Esophagus squamous epithelium (tissue), 5 donors: Measurements from ENCODE around the gene SLC22A3. TPM values are rescaled to one million over a fixed set of nuclear protein-coding genes. Genes with fewer than 3 reads are reported as not detected.
A peak's percentile ranks its signal among the peaks of the same experiment; 100 is the strongest.
"Not testable (repeated sequence)": the region's sequence is repeated elsewhere in the genome, so short reads cannot be mapped to it uniquely, and the experiment has no call there.

Experiments used
- DNase-seq: peaks from one replicate; lab custom pipeline; 2025; lab: John Stamatoyannopoulos, UW
- H3K27ac ChIP-seq, 4 donors: fragments of 200-600 bp; sonication (generic); one replicate each; pipeline ENCODE4 v1.5.1; 2016 to 2019; ENCODE audit warnings: mild to moderate bottlenecking in 1 of 4
- H3K27me3 ChIP-seq, 4 donors: fragments of 200-600 bp; sonication (generic); 1 replicate in 3 of 4; 2 replicates in 1 of 4; pipeline versions ENCODE4 v1.5.1 to v1.6.0; 2017 to 2021; ENCODE audit warnings: antibody characterized with exemption in 1 of 4
- H3K36me3 ChIP-seq, 3 donors: fragments of 200-600 bp; sonication (generic); one replicate each; pipeline ENCODE4 v1.5.1; 2016 to 2019
- H3K4me1 ChIP-seq, 3 donors: fragments of 200-600 bp; sonication (generic); one replicate each; pipeline ENCODE4 v1.5.1; 2017 to 2019
- H3K4me3 ChIP-seq, 4 donors: fragments of 200-600 bp; sonication (generic); 1 replicate in 3 of 4; 2 replicates in 1 of 4; pipeline ENCODE4 v1.5.1; 2016 to 2019; ENCODE audit warnings: mild to moderate bottlenecking in 2 of 4, moderate library complexity in 1 of 4
- H3K9me3 ChIP-seq, 3 donors: fragments of 200-600 bp; sonication (generic); one replicate each; pipeline ENCODE4 v1.5.1; 2016 to 2019
- POLR2A ChIP-seq, 4 donors: fragments of 450-650 bp; IDR thresholded peaks; one replicate each; pipeline ENCODE4 v1.6.1; 2017; ENCODE audit warnings: antibody characterized with exemption in 4 of 4, mild to moderate bottlenecking in 4 of 4, moderate library complexity in 3 of 4
- WGBS, 2 donors: methylation state at CpG; one replicate each; pipeline ENCODE4 v1.1.5; 2018; 5-methylcytosine and 5-hydroxymethylcytosine counted together
- intact Hi-C: fragments of 100-400 bp; cut with DNase I; formaldehyde crosslinking; loops from one replicate; pipeline ENCODE4 v1.15.0; 2022
- total RNA-seq, 4 donors: library from RNA; depleted of rRNA; stranded (reverse); fragments of >200 nt; gene quantifications; one replicate each; pipeline ENCODE4 v1.1.0, GENCODE V29; 2016
- TF ChIP-seq, protein P1 (sequence below), 6 experiments: fragments of 450-650 bp in 4 of 6; fragments of 200-600 bp in 2 of 6; sonication (generic) in 2 of 6; IDR thresholded peaks; one replicate each; pipeline ENCODE4 v1.5.1; 2016 to 2019; ENCODE audit warnings: antibody characterized with exemption in 6 of 6, mild to moderate bottlenecking in 4 of 6, moderate library complexity in 4 of 6
- donor health status: DM: yes; HTN: yes; CAD: no.

SLC22A3 gene
- total RNA-seq, 4 donors from 2014 or later = 5.5 to 14.2 (median 12.0) TPM

DNA sequence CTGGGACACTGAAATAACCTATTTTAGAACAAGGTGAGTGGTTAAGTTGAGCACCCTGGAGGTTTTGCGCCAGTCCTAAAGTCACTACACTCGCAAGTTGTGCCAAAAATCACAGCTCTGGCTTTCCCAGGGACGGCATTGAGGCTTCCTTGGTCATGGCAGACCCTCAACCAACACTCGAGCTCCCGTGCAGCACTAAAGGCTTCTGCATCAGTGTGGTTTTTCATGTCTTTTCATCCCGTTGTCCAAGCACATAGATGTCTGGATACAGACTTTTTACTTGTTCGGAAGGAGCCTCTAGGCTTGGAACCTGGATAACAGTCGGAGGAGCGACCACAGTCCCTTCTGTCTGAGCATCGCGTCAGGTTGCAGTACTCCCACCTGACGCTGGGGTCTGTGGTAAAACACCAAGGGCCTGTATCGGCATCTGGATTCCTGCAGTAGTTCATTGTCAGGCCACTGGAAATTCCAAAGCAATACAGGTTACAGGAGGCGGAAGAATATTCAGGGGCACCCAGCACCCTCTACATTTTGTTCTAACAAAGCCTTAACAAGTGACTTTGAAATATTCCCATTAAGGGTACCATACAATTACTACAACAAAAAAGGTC, 119.2 kb downstream of the SLC22A3 start:
- intact Hi-C loops, H3K27ac ChIP-seq, H3K36me3 ChIP-seq, H3K4me3 ChIP-seq, H3K4me1 ChIP-seq, H3K27me3 ChIP-seq, DNase-seq, H3K9me3 ChIP-seq: not testable (repeated sequence)
- WGBS, 2 donors = 83 to 85% methylated on average over 14 of the region's 14 CpGs
- TF ChIP-seq, protein P1, sequence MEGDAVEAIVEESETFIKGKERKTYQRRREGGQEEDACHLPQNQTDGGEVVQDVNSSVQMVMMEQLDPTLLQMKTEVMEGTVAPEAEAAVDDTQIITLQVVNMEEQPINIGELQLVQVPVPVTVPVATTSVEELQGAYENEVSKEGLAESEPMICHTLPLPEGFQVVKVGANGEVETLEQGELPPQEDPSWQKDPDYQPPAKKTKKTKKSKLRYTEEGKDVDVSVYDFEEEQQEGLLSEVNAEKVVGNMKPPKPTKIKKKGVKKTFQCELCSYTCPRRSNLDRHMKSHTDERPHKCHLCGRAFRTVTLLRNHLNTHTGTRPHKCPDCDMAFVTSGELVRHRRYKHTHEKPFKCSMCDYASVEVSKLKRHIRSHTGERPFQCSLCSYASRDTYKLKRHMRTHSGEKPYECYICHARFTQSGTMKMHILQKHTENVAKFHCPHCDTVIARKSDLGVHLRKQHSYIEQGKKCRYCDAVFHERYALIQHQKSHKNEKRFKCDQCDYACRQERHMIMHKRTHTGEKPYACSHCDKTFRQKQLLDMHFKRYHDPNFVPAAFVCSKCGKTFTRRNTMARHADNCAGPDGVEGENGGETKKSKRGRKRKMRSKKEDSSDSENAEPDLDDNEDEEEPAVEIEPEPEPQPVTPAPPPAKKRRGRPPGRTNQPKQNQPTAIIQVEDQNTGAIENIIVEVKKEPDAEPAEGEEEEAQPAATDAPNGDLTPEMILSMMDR (IDR thresholded peaks at IDR 0.05) = peak in 1 of 6 experiments; percentile 6

DNA sequence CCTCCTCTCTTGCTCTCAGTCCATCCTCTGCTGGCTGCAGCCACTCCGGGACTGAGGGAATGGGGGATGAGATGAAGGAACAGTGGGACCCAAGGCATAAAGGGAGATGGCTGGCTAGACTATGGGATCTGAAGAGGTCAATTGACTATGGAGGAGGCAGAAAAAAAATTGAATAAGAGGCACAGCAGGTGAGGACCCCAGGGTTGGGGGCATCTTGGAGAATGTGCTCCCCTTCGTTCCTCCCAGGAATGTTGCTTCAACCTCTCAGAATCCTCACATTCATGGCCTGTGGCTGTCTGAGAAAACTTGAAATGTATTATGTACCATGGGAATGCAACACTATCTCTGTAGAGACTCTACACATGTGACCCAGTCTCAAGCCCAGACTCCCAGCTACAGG, 121.0 kb downstream of the SLC22A3 start:
- TF ChIP-seq POLR2A (IDR thresholded peaks at IDR 0.05) = no peak
- TF ChIP-seq, protein P1 (IDR thresholded peaks at IDR 0.05) = no peak
- 25 to 41% methylated on average over 2 of the region's 2 CpGs for WGBS, 2 donors
- no peaks in the 10 kb centered on the region for H3K9me3 ChIP-seq
- H3K27me3 ChIP-seq = no peaks in the 10 kb centered on the region
- H3K36me3 ChIP-seq = no peaks in the 10 kb centered on the region
- no peak overlapping the region for H3K4me3 ChIP-seq
- intact Hi-C loops = no loop called here
- H3K4me1 ChIP-seq = no peaks in the 10 kb centered on the region
- H3K27ac ChIP-seq = no peak overlapping the region
- DNase-seq = no peak

DNA sequence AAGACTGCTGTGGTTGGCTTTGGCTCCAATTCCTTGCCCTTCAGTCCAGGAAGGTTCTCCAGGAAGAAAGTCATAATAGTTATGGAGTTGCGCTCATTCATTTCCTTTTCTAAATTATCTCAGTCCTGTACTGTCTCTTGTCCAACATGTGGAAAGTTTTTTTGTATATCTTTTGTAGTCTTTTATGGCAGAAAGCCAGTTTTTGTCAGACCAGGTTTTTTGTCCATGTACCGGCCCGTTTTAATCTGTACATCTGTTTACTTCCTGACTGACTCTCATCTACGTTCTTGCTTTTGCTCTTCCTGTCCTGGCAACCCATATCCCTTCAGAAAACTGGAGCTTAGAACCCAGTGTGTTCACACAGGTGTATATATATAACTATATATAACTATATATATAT, 127.9 kb downstream of the SLC22A3 start:
- intact Hi-C loops, H3K9me3 ChIP-seq, H3K27me3 ChIP-seq, H3K4me3 ChIP-seq, H3K4me1 ChIP-seq, H3K36me3 ChIP-seq, DNase-seq, H3K27ac ChIP-seq: not testable (repeated sequence)
- WGBS, 2 donors = 36 to 45% methylated on average over 4 of the region's 4 CpGs

DNA sequence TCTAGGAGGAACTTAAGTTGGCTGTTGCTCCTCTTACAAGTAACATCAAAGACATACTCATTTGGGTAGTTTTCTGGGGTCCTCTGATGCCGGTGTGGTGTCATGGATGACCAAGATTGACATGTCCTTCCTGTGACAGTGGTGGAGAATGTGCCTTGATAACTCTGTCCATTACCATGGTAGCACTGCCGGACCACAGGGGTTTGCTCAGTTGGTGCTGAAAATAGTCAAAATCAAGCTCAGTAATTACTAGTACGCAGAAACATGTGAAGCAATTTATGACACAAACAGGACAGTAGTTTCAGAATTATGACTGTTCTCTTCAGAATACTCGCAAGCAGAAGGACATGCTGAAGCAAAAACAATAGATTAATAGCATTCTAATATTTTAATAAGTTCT, 128.9 kb downstream of the SLC22A3 start:
- DNase-seq, H3K9me3 ChIP-seq, H3K4me3 ChIP-seq, H3K27ac ChIP-seq, H3K27me3 ChIP-seq, intact Hi-C loops, H3K4me1 ChIP-seq: not testable (repeated sequence)
- WGBS, 2 donors = 94 to 97% methylated on average over 2 to 3 of the region's 4 CpGs
- peaks cover 0 to 10% (median 0%) of the 10 kb centered on the region in 3 donors for H3K36me3 ChIP-seq

DNA sequence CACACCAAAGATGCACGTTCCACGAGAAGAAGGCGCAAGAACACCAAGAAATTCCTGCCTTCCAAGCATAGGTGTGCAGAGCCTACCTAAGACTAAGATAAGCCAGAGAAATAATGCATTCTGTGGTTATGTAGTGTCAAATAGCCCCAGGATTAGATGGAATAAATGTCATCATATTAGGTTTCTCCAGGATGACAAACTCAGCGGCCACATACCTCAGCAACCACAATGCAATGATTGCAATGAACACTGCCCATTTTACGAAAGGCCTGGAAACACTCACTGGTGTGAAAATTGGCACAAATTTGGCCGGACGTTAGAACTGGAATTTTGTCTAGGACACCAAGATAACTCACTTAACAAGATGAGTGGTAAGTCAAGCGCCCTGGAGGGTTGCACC, 129.7 kb downstream of the SLC22A3 start:
- Histone ChIP-seq H3K27ac (no peak overlapping the region), H3K36me3 (peaks cover 0 to 11% (median 0%) of the 10 kb centered on the region in 3 donors), H3K4me1 (no peaks in the 10 kb centered on the region), H3K9me3 (peaks cover 0 to 4% (median 0%) of the 10 kb centered on the region in 3 donors), H3K27me3 (no peaks in the 10 kb centered on the region), H3K4me3 (no peak overlapping the region)
- no peak for TF ChIP-seq POLR2A (IDR thresholded peaks at IDR 0.05)
- TF ChIP-seq, protein P1 (IDR thresholded peaks at IDR 0.05) = no peak
- WGBS, 2 donors = 84 to 90% methylated on average over 5 to 8 of the region's 8 CpGs
- DNase-seq = no peak
- intact Hi-C loops = no loop called here

DNA sequence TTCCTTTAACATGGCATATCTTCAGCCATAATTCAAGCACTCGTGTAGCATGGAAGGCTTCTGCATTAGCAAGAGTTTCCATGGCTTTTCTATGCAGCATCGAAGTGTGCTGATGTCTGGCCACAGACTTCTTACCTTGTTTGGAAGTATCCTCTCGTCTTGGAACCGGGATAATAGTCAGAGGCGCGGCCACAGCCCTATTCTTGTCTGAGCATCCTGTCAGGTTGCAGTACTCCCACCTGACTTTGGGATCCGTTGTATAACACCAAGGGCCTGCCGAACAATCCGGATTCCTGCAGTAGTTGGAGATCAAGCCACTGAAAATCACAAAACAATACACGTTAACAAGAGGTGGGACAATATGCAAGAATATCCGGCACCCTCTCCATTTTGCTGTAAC, 138.9 kb downstream of the SLC22A3 start:
- WGBS, 2 donors = 89 to 92% methylated on average over 10 to 11 of the region's 11 CpGs
- intact Hi-C loops = no loop called here
- H3K4me1 ChIP-seq = no peaks in the 10 kb centered on the region
- H3K27me3 ChIP-seq = no peaks in the 10 kb centered on the region
- TF ChIP-seq, protein P1 (IDR thresholded peaks at IDR 0.05) = no peak
- no peak for TF ChIP-seq POLR2A (IDR thresholded peaks at IDR 0.05)
- no peak for DNase-seq
- H3K36me3 ChIP-seq = peaks cover 0 to 6% (median 0%) of the 10 kb centered on the region in 3 donors
- H3K4me3 ChIP-seq = no peak overlapping the region
- no peaks in the 10 kb centered on the region for H3K9me3 ChIP-seq
- H3K27ac ChIP-seq = no peak overlapping the region
